HG03575 (cell line): Measurements from ENCODE around the gene IQSEC3.

Source experiments
- ATAC-seq: cut with Tn5 transposase; IDR thresholded peaks from one replicate; pipeline ENCODE4 v1.9.1; 2021; ENCODE audit not compliant: unreplicated experiment, insufficient number of reproducible peaks, low FRiP score; ENCODE audit errors: extremely low read depth

The IQSEC3 gene

GRCh38 chr12:169528-170370, 103.2 kb downstream of the IQSEC3 start:
- ATAC-seq, result no peak

DNA sequence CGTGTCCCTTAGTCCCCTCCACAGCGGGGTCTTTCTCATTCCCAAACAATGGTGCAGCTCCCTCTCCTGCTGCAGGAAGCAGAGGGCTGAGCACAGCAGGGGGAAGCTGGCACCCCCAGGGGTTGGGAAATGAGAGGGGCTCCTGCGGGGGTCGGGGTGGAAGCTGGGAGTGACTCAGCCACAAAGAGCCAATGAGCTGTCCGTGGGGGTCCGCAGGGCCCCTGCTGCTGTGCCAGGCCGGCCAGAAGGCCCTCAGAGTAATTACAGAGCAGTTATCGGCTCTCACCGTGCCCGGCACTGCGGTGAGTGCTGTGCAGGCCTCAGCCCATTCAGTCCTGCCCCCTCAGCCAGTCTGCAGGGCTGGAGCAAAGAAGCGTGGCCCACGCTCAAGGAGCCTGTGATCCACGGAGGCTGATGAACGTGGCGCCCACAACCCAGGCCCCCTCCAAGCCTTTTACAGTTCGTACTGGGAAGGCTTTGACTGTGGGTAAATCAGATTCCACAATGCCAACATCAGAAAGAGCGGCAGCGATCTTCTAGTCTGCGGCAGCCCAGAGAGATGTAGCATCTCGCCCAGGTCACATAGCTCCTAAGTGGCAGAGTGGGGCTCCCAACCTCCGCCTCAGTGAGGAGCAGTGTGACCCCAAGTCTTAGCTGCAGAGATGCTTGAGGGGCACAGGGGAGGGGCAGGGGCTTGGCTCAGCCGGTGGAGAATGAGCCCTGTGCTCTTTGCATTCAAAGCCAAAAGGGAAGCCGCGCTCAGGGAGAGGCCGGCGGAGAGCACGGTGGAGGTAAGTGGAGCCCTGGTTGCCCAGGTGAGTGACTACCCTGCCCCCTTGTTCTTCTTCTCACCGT, 104.0 kb downstream of the IQSEC3 start:
- no peak for ATAC-seq

DNA sequence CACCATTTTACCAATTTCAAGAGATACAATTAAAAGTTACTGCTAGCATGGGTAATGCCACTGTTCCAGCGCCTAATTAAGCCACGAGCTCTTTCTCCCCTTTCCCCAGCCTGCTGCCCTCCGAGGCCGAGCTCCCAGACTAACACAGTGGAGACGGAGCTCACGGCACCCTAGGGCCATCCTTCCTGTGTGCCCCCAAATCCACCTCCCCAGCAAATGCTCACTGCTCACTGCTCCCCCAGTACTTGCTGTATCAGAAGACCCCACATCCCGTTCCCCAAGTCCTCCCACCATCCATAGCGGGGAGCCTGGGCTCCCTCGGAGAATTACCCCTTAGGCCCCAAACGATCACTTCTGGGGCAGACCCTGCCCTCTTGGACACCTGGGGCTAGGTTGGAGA, 104.7 kb downstream of the IQSEC3 start:
- ATAC-seq, result no peak

GRCh38 chr12:171743-172676, 105.4 kb downstream of the IQSEC3 start:
- ATAC-seq, result no peak

DNA sequence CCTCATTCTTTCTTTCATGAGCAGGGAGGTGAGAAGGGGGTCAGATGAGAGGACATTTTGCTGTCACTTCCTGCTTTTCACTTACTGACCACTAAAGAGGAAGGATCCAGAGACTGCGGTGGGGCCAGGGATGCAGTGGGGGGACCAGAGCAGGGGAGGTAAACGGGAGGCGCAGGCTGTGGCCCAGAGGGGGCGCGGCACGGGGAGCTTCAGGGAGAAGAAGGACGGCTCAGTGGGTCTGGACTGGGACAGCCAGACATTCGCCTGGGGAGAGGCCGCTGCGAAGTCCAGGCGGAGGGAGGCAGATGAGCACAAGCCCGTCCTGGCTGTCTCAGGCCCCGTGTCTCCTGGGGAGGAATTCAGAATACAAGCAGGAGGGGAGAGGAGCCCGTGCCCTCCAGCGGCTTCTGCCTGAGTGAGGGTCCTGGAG, 106.2 kb downstream of the IQSEC3 start:
- ATAC-seq, result no peak

DNA sequence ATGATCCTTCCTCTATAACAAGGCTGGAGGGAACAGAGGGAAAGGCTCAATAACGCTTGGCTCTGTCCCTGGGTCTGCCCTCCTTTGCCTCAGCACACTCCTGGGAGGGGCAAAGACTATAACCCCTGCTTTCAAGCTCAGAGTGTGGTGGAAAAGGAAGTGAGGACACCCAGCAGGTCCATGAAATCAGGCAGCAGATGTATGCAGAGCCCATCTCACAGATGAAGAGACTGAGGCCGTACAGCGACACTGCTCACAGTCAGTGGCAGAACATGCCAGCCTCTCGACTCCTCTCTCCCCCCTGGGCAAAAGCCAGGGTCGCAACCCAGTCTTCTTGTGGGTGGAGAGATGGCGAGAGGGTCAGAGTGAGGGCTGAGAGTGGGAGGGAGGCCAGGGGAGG, 107.6 kb downstream of the IQSEC3 start:
- no peak for ATAC-seq

DNA sequence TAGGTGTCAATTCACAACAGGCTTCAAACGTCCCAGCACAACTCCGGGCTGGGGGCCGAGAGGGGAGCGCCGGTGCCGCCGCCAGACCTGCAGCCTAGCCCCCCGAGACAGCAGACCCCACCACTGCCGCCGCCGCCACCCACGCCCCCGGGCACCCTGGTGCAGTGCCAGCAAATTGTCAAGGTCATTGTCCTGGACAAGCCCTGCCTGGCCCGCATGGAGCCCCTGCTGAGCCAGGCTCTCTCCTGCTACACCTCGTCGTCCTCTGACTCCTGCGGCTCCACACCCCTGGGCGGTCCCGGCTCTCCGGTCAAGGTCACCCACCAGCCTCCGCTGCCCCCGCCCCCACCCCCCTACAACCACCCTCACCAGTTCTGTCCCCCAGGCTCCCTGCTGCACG, 108.0 kb downstream of the IQSEC3 start:
- no peak for ATAC-seq

- ATAC-seq, result no peak
Measured at GRCh38 chr12:175250-175649, 108.7 kb downstream of the IQSEC3 start.

DNA sequence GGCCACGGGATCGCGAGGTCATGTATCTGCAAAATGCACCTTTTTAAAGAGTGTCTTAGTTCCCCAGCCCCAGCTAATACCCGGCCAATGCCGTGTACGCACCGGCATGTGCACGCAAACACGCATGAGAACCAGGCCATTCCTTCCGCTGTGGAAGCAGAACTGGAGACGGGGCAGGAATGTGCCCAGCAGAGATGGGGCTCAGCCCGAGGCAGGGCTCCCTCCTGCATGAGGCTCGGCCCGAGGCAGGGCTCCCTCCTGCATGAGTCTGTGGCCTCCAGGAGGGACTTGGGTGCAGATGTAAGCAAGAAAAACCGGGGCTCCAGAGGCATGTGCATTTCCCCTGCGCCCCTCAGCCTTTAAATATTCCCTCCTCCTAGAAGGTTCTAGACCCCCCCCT, 109.2 kb downstream of the IQSEC3 start:
- no peak for ATAC-seq

- no peak for ATAC-seq
Measured at GRCh38 chr12:176321-177181, 110.0 kb downstream of the IQSEC3 start.

DNA sequence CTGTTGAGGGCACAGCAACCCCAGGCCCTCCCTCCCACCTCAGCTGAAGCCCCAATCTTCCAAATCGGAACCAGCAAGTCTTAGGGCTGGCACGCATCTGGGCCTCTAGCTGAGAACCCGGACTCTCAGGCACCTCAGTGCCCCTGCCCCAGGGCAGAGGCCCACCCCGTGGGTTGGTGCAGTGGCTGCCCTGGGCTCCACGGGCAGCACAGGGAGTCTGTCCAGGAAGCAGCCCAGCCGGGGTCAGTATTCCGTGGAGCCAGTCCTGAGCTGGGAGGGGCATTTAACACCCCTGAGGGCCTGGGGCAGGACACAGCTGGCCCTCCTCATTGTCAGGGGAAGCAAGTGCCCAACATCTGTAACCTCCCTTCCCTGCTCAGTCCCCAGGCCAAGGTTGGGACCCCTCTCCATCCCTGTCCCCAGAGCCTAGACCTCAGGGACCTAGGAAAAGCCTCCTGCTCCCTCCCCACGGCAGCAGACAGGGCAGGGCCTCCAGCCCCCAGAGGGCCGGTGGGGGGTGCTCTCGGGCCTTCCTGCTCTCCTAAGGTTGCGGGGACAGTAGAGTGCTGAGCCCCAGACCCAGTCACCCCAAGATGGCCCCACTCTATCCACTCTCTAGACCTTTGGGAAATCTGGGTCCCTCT, 110.9 kb downstream of the IQSEC3 start:
- ATAC-seq, result no peak

GRCh38 chr12:177980-178828, 111.6 kb downstream of the IQSEC3 start:
- no peak for ATAC-seq

- ATAC-seq, result no peak
Measured at GRCh38 chr12:178829-179109, 112.2 kb downstream of the IQSEC3 start.

DNA sequence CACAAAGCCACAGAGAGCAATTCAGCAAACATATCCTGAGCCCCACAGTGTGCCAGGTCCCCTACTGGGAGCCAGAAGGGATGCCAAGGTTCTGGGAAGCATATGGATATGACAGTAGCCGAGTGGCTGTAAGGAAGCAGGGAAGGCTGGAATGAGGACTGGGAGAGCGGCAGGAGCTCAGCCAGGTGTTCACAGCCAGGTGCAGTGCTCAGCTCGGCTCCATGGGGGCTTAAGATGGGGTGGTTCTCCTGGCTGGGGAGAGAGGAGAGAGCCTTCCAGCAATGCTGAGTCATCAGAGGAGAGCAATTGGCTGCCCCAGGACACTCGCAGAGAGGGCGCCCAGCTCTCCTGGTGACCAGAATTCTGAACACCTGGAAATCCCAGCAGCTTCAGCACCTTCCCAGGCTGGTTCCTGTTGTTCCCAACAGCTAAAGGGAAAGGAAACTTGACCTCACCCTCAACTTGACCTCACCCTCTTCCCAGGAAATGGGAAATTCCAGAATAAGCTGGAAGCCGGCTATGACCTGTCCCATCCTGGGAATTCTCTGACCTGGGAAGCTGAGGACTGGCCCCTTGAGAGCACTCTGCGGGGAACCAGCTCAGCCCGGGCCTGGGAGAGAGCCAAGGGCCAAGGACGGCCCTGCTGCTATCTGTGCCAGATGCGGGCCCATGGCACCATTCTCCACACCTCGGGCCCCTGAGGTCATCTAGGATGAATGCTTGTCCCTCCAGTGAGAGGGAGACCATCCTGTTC, 112.7 kb downstream of the IQSEC3 start:
- ATAC-seq, result no peak

DNA sequence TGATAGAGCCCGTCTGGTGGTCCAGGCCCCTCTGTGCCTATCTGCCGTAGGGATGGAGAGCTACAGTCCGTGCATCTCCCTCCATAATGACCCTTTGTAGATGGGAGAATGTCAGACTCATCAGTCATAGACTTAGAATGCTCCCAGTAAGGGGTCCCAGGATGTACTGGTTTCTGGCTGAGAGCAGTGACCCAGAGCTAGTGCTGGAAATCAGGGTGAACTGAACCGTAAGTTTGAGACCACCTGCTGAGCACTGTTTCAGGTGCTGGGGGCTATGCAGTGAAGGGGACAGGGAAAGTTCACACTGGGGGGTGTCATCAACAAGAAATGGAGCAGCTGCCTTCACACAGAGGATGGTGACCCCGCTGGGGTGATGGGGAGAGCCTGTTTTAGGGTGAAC, 113.3 kb downstream of the IQSEC3 start:
- ATAC-seq, result no peak

- ATAC-seq, result no peak
Measured at GRCh38 chr12:180445-180844, 113.9 kb downstream of the IQSEC3 start.

GRCh38 chr12:181921-182320, 115.4 kb downstream of the IQSEC3 start:
- no peak for ATAC-seq
